GM18508 (cell line): ENCODE measurements around the gene ZNF423.

Experiments used
- ATAC-seq: cut with Tn5 transposase; IDR thresholded peaks from one replicate; pipeline ENCODE4 v1.9.1; 2021; ENCODE audit warnings: moderate number of reproducible peaks; ENCODE audit not compliant: insufficient read depth, unreplicated experiment

Gene ZNF423

GRCh38 chr16:49793244-49793643, 62.7 kb downstream of the ZNF423 start:
- ATAC-seq, result no peak

- no peak for ATAC-seq
These were observed 66.3 kb downstream of the ZNF423 start for GRCh38 chr16:49789616-49790015.

GRCh38 chr16:49788986-49789385, 66.9 kb downstream of the ZNF423 start:
- ATAC-seq, result no peak

GRCh38 chr16:49788572-49788971, 67.3 kb downstream of the ZNF423 start:
- no peak for ATAC-seq

GRCh38 chr16:49786926-49787557, 68.9 kb downstream of the ZNF423 start:
- ATAC-seq, result no peak

- no peak for ATAC-seq
These were observed 69.9 kb downstream of the ZNF423 start for GRCh38 chr16:49785970-49786369.

GRCh38 chr16:49782405-49782804, 73.5 kb downstream of the ZNF423 start:
- no peak for ATAC-seq

- no peak for ATAC-seq
These were observed 74.5 kb downstream of the ZNF423 start for GRCh38 chr16:49781401-49781800.

GRCh38 chr16:49780433-49780832, 75.5 kb downstream of the ZNF423 start:
- ATAC-seq, result no peak

GRCh38 chr16:49779979-49780378, 75.9 kb downstream of the ZNF423 start:
- no peak for ATAC-seq

- no peak for ATAC-seq
These were observed 77.5 kb downstream of the ZNF423 start for GRCh38 chr16:49778202-49778930.

GRCh38 chr16:49776734-49777133, 79.2 kb downstream of the ZNF423 start:
- ATAC-seq, result no peak

GRCh38 chr16:49776085-49776595, 79.8 kb downstream of the ZNF423 start:
- ATAC-seq, result no peak

- no peak for ATAC-seq
These were observed 80.3 kb downstream of the ZNF423 start for GRCh38 chr16:49775581-49775980.

- ATAC-seq, result no peak
These were observed 80.9 kb downstream of the ZNF423 start for GRCh38 chr16:49775018-49775417.

- ATAC-seq, result no peak
These were observed 82.1 kb downstream of the ZNF423 start for GRCh38 chr16:49773534-49774475.

GRCh38 chr16:49767998-49768397, 87.9 kb downstream of the ZNF423 start:
- ATAC-seq, result no peak

- no peak for ATAC-seq
These were observed 88.5 kb downstream of the ZNF423 start for GRCh38 chr16:49767414-49767813.

- no peak for ATAC-seq
These were observed 89.7 kb downstream of the ZNF423 start for GRCh38 chr16:49766225-49766624.

- ATAC-seq, result no peak
These were observed 92.1 kb downstream of the ZNF423 start for GRCh38 chr16:49763826-49764225.

- no peak for ATAC-seq
These were observed 95.1 kb downstream of the ZNF423 start for GRCh38 chr16:49760815-49761214.
